ENCODE results near the gene GSTM5.
"Not testable (repeated sequence)": the region's sequence is repeated elsewhere in the genome, so short reads cannot be mapped to it uniquely, and the experiment has no call there.

The GSTM5 gene

GRCh38 chr1:109740615-109741373, 28.7 kb downstream of the GSTM5 start, which contains the start of gene GSTM3:
TSS of gene GSTM3 (minus strand) at chr1:109741038. CDS start at chr1:109740287, 751 bp downstream.
- no peaks in the 10 kb centered on the region for H4K20me1 ChIP-seq (ENCODE audit: insufficient read depth)
- peak within 1 kb of the TSS; percentile 95 for H3K4me3 ChIP-seq (IDR thresholded peaks at IDR 0.05; ENCODE audit: insufficient read depth, low read depth, low read length)
- H3K79me2 ChIP-seq (ENCODE audit: insufficient read depth, low read depth) = no peaks in the 10 kb centered on the region
- H3K27ac ChIP-seq = no peak within 1 kb of the TSS
- H2AFZ ChIP-seq (ENCODE audit: low read depth) = peak within 1 kb of the TSS; percentile 97
- H3K4me2 ChIP-seq = peak within 1 kb of the TSS; percentile 41
- H3K9ac ChIP-seq = peak within 1 kb of the TSS; percentile 49
- H3K4me1 ChIP-seq (ENCODE audit: low read depth, poor library complexity, severe bottlenecking) = peaks cover 13% of the 10 kb centered on the region
- 0 out of 2 replicates have a peak, but pooled peaks have one; percentile 22 for TF ChIP-seq CTCF (conservative IDR thresholded peaks at IDR 0.05; ENCODE audit: low read depth, low read length)
- no peaks in the 10 kb centered on the region for H3K36me3 ChIP-seq (ENCODE audit: insufficient read depth)
- H3K27me3 ChIP-seq (ENCODE audit: insufficient read depth, low read depth) = no peaks in the 10 kb centered on the region

GRCh38 chr1:109748311-109748710, 36.3 kb downstream of the GSTM5 start:
- not testable (repeated sequence) for H3K36me3 ChIP-seq (ENCODE audit: insufficient read depth); H3K4me2 ChIP-seq

GRCh38 chr1:109749221-109749620, 37.2 kb downstream of the GSTM5 start:
- H3K36me3 ChIP-seq (ENCODE audit: insufficient read depth) = no peaks in the 10 kb centered on the region
- H3K9ac ChIP-seq = no peak overlapping the region
- no peak for TF ChIP-seq CTCF (conservative IDR thresholded peaks at IDR 0.05; ENCODE audit: low read depth, low read length)

More at GRCh38 chr1:109748311-109748710, 36.3 kb downstream of the GSTM5 start:
- H4K20me1 ChIP-seq (ENCODE audit: insufficient read depth); H3K4me1 ChIP-seq (ENCODE audit: low read depth, poor library complexity, severe bottlenecking); H3K27ac ChIP-seq; H3K79me2 ChIP-seq (ENCODE audit: insufficient read depth, low read depth); H3K27me3 ChIP-seq (ENCODE audit: insufficient read depth, low read depth); H3K4me3 ChIP-seq (IDR thresholded peaks at IDR 0.05; ENCODE audit: insufficient read depth, low read depth, low read length); H2AFZ ChIP-seq (ENCODE audit: low read depth); H3K9ac ChIP-seq: not testable (repeated sequence)

GRCh38 chr1:109750241-109750882, 38.3 kb downstream of the GSTM5 start:
- no peak overlapping the region for H2AFZ ChIP-seq (ENCODE audit: low read depth)
- H3K79me2 ChIP-seq (ENCODE audit: insufficient read depth, low read depth) = no peaks in the 10 kb centered on the region
- no peak overlapping the region for H3K9ac ChIP-seq
- no peak for TF ChIP-seq CTCF (conservative IDR thresholded peaks at IDR 0.05; ENCODE audit: low read depth, low read length)
- H4K20me1 ChIP-seq (ENCODE audit: insufficient read depth) = no peaks in the 10 kb centered on the region
- no peaks in the 10 kb centered on the region for H3K4me1 ChIP-seq (ENCODE audit: low read depth, poor library complexity, severe bottlenecking)
- H3K4me2 ChIP-seq = no peak overlapping the region
- H3K36me3 ChIP-seq (ENCODE audit: insufficient read depth) = no peaks in the 10 kb centered on the region
- no peak overlapping the region for H3K4me3 ChIP-seq (IDR thresholded peaks at IDR 0.05; ENCODE audit: insufficient read depth, low read depth, low read length)
- no peak overlapping the region for H3K27ac ChIP-seq
- H3K27me3 ChIP-seq (ENCODE audit: insufficient read depth, low read depth) = no peaks in the 10 kb centered on the region

More at GRCh38 chr1:109749221-109749620, 37.2 kb downstream of the GSTM5 start:
- no peak overlapping the region for H3K4me2 ChIP-seq
- H3K4me3 ChIP-seq (IDR thresholded peaks at IDR 0.05; ENCODE audit: insufficient read depth, low read depth, low read length) = no peak overlapping the region
- no peaks in the 10 kb centered on the region for H3K79me2 ChIP-seq (ENCODE audit: insufficient read depth, low read depth)
- H2AFZ ChIP-seq (ENCODE audit: low read depth) = no peak overlapping the region
- no peaks in the 10 kb centered on the region for H4K20me1 ChIP-seq (ENCODE audit: insufficient read depth)
- H3K27ac ChIP-seq = no peak overlapping the region
- no peaks in the 10 kb centered on the region for H3K4me1 ChIP-seq (ENCODE audit: low read depth, poor library complexity, severe bottlenecking)
- no peaks in the 10 kb centered on the region for H3K27me3 ChIP-seq (ENCODE audit: insufficient read depth, low read depth)

- Histone ChIP-seq H3K9ac (no peak overlapping the region), H3K27ac (no peak overlapping the region), H4K20me1 (ENCODE audit: insufficient read depth) (no peaks in the 10 kb centered on the region), H3K4me3 (IDR thresholded peaks at IDR 0.05; ENCODE audit: insufficient read depth, low read depth, low read length) (no peak overlapping the region), H2AFZ (ENCODE audit: low read depth) (no peak overlapping the region), H3K79me2 (ENCODE audit: insufficient read depth, low read depth) (no peaks in the 10 kb centered on the region), H3K4me2 (no peak overlapping the region), H3K36me3 (ENCODE audit: insufficient read depth) (no peaks in the 10 kb centered on the region), H3K4me1 (ENCODE audit: low read depth, poor library complexity, severe bottlenecking) (no peaks in the 10 kb centered on the region), H3K27me3 (ENCODE audit: insufficient read depth, low read depth) (no peaks in the 10 kb centered on the region)
- no peak for TF ChIP-seq CTCF (conservative IDR thresholded peaks at IDR 0.05; ENCODE audit: low read depth, low read length)
Measured at GRCh38 chr1:109750920-109751319, 38.9 kb downstream of the GSTM5 start.
